GM23248 (cell line): Measurements from ENCODE around the gene KCNQ5. TPM values are rescaled to one million over a fixed set of nuclear protein-coding genes. Genes with fewer than 3 reads are reported as not detected.

Experiments
- DNase-seq: peaks from one replicate; pipeline ENCODE4 v3.0.0-alpha.2; 2015
- H2AFZ ChIP-seq: fragments of 200-600 bp; sonication (generic); 2 replicates; pipeline ENCODE4 v1.6.1; 2016; ENCODE audit warnings: antibody characterized with exemption
- H3F3A ChIP-seq: fragments of 200-600 bp; sonication (generic); 2 replicates; pipeline ENCODE4 v1.6.1; 2016; ENCODE audit warnings: mild to moderate bottlenecking, antibody characterized with exemption, mixed run types; ENCODE audit not compliant: insufficient read depth
- H3K27ac ChIP-seq: fragments of 200-600 bp; sonication (generic); 2 replicates; pipeline ENCODE4 v1.5.1; 2016; ENCODE audit warnings: mild to moderate bottlenecking
- H3K27me3 ChIP-seq: fragments of 200-600 bp; sonication (generic); replicated peaks from 2 replicates; pipeline ENCODE4 v1.6.1; 2016; ENCODE audit warnings: mild to moderate bottlenecking; ENCODE audit not compliant: insufficient read depth
- H3K36me3 ChIP-seq: fragments of 200-600 bp; sonication (generic); 2 replicates; pipeline ENCODE4 v1.6.1; 2016; ENCODE audit warnings: low read depth, mild to moderate bottlenecking
- H3K4me1 ChIP-seq: fragments of 200-600 bp; sonication (generic); 2 replicates; pipeline ENCODE4 v1.6.1; 2016; ENCODE audit warnings: mild to moderate bottlenecking; ENCODE audit not compliant: insufficient read depth
- H3K4me2 ChIP-seq: fragments of 200-600 bp; sonication (generic); one replicate; pipeline ENCODE4 v1.6.1; 2016; ENCODE audit warnings: mild to moderate bottlenecking; ENCODE audit not compliant: unreplicated experiment
- H3K4me3 ChIP-seq: fragments of 200-600 bp; sonication (generic); 2 replicates; pipeline ENCODE4 v1.5.1; 2016; ENCODE audit warnings: mild to moderate bottlenecking
- H3K79me2 ChIP-seq: fragments of 200-600 bp; sonication (generic); 2 replicates; pipeline ENCODE4 v1.6.1; 2016; ENCODE audit warnings: mild to moderate bottlenecking; ENCODE audit not compliant: insufficient read depth
- H3K9ac ChIP-seq: fragments of 200-600 bp; sonication (generic); 2 replicates; pipeline ENCODE4 v1.6.1; 2016; ENCODE audit warnings: mild to moderate bottlenecking
- H3K9me2 ChIP-seq: fragments of 200-600 bp; sonication (generic); 2 replicates; pipeline ENCODE4 v1.6.1; 2016; ENCODE audit warnings: mixed run types, mild to moderate bottlenecking, moderate library complexity; ENCODE audit not compliant: insufficient read depth
- H3K9me3 ChIP-seq: fragments of 200-600 bp; sonication (generic); one replicate; pipeline ENCODE4 v1.6.1; 2017; ENCODE audit warnings: low read depth
- H4K20me1 ChIP-seq: fragments of 200-600 bp; sonication (generic); 2 replicates; pipeline ENCODE4 v1.6.0; 2016; ENCODE audit not compliant: insufficient read depth
- EZH2 ChIP-seq: fragments of 200-600 bp; sonication (generic); IDR thresholded peaks from 2 replicates; pipeline ENCODE4 v1.6.1; 2018; ENCODE audit warnings: antibody characterized with exemption, mild to moderate bottlenecking; ENCODE audit not compliant: insufficient read depth, poor library complexity, severe bottlenecking
- EZH2phosphoT487 ChIP-seq: fragments of 200-600 bp; sonication (generic); IDR thresholded peaks from 2 replicates; pipeline ENCODE4 v1.6.1; 2018; ENCODE audit warnings: antibody characterized with exemption, moderate library complexity, mild to moderate bottlenecking, low read depth; ENCODE audit not compliant: insufficient read depth
- WGBS, 2 experiments: methylation state at CpG; one replicate each; pipeline ENCODE4 v1.1.6; 2015 to 2017; ENCODE audit warnings: low lambda C conversion rate in 2 of 2, low coverage in 1 of 2; ENCODE audit errors: missing lambda C conversion rate in 2 of 2; 5-methylcytosine and 5-hydroxymethylcytosine counted together
- in situ Hi-C: fragments of 300-500 bp; cut with MboI; formaldehyde crosslinking; loops from 2 replicates; pipeline ENCODE4 v1.15.0; 2020
- polyA plus RNA-seq: library from polyadenylated mRNA; unstranded; fragments of >200 nt; fragmentation: Nextera tagmentation; extraction: Ambion mirVana; gene quantifications from 2 replicates; pipeline ENCODE4 v1.2.1, GENCODE V29; 2016
- total RNA-seq: library from RNA; depleted of rRNA; stranded (reverse); fragments of >200 nt; shearing (Covaris generic); gene quantifications from 2 replicates; pipeline ENCODE4 v1.2.3, GENCODE V29; 2014

KCNQ5 gene
- total and polyA plus RNA-seq, 2 experiments from 2014 or later = 5.7 to 10.8 TPM

GRCh38 chr6:72941263-72941662 lies 319.4 kb downstream of the KCNQ5 start:
- H3K4me3 ChIP-seq = no peak overlapping the region
- no peak overlapping the region for H3K9ac ChIP-seq
- WGBS, 2 experiments = 73% methylated on average over 1 of the region's 1 CpG; no CpG with 5 or more reads in 1 of the 2 experiments
- no peak overlapping the region for H2AFZ ChIP-seq
- no peaks in the 10 kb centered on the region for H3K79me2 ChIP-seq
- no peaks in the 10 kb centered on the region for H3K27me3 ChIP-seq
- H3K4me2 ChIP-seq = no peak overlapping the region
- no peak overlapping the region for H3K27ac ChIP-seq
- no peaks in the 10 kb centered on the region for H4K20me1 ChIP-seq
- in situ Hi-C loops = no loop called here
- TF ChIP-seq EZH2 (no peak), EZH2phosphoT487 (no peak)
- no peaks in the 10 kb centered on the region for H3K9me3 ChIP-seq
- no peaks in the 10 kb centered on the region for H3K36me3 ChIP-seq
- H3F3A ChIP-seq = peaks cover 13% of the 10 kb centered on the region; the same call in 1 of the 2 replicates
- no peak for DNase-seq
- no peaks in the 10 kb centered on the region for H3K9me2 ChIP-seq
- peaks cover 4% of the 10 kb centered on the region; the same call in 1 of the 2 replicates for H3K4me1 ChIP-seq

GRCh38 chr6:72941751-72942150 lies 319.9 kb downstream of the KCNQ5 start:
- Histone ChIP-seq H3K9me2 (no peaks in the 10 kb centered on the region), H3K27ac (no peak overlapping the region), H3K36me3 (no peaks in the 10 kb centered on the region), H3K9ac (no peak overlapping the region), H3F3A (peaks cover 18% of the 10 kb centered on the region; the same call in 1 of the 2 replicates), H3K4me2 (no peak overlapping the region), H3K4me1 (peaks cover 8% of the 10 kb centered on the region), H3K27me3 (no peaks in the 10 kb centered on the region), H2AFZ (no peak overlapping the region), H3K4me3 (no peak overlapping the region), H4K20me1 (no peaks in the 10 kb centered on the region), H3K9me3 (no peaks in the 10 kb centered on the region), H3K79me2 (no peaks in the 10 kb centered on the region)
- WGBS, 2 experiments = 82 to 90% methylated on average over 1 of the region's 1 CpG
- DNase-seq = no peak
- in situ Hi-C loops = no loop called here
- no peak for TF ChIP-seq EZH2phosphoT487
- TF ChIP-seq EZH2 = no peak

GRCh38 chr6:72943699-72944098 lies 321.8 kb downstream of the KCNQ5 start:
- DNase-seq = no peak
- no peaks in the 10 kb centered on the region for H3K27me3 ChIP-seq
- no peak overlapping the region for H2AFZ ChIP-seq
- peaks cover 15% of the 10 kb centered on the region for H3K4me1 ChIP-seq
- no peak overlapping the region for H3K4me3 ChIP-seq
- no peaks in the 10 kb centered on the region for H3K79me2 ChIP-seq
- TF ChIP-seq EZH2phosphoT487 = no peak
- no peak for TF ChIP-seq EZH2
- no peak overlapping the region for H3K4me2 ChIP-seq
- no peak overlapping the region for H3K9ac ChIP-seq
- in situ Hi-C loops = no loop called here
- no peaks in the 10 kb centered on the region for H4K20me1 ChIP-seq
- H3K9me2 ChIP-seq = no peaks in the 10 kb centered on the region
- 91 to 94% methylated on average over 1 of the region's 1 CpG for WGBS, 2 experiments
- peaks cover 33% of the 10 kb centered on the region; the same call in 1 of the 2 replicates for H3F3A ChIP-seq
- H3K27ac ChIP-seq = no peak overlapping the region
- no peaks in the 10 kb centered on the region for H3K9me3 ChIP-seq
- no peaks in the 10 kb centered on the region for H3K36me3 ChIP-seq

- WGBS, 2 experiments = 88 to 90% methylated on average over 2 of the region's 2 CpGs
- TF ChIP-seq EZH2 = no peak
- TF ChIP-seq EZH2phosphoT487 = no peak
- no peak overlapping the region for H3K9ac ChIP-seq
- no peaks in the 10 kb centered on the region for H3K9me3 ChIP-seq
- H3K4me2 ChIP-seq = no peak overlapping the region
- no peak for DNase-seq
- H3K4me1 ChIP-seq = peaks cover 15% of the 10 kb centered on the region
- in situ Hi-C loops = no loop called here
- H3K27me3 ChIP-seq = no peaks in the 10 kb centered on the region
- no peaks in the 10 kb centered on the region for H4K20me1 ChIP-seq
- no peak overlapping the region for H2AFZ ChIP-seq
- peaks cover 31% of the 10 kb centered on the region; the same call in 1 of the 2 replicates for H3F3A ChIP-seq
- H3K9me2 ChIP-seq = no peaks in the 10 kb centered on the region
- no peak overlapping the region for H3K4me3 ChIP-seq
- no peak overlapping the region for H3K27ac ChIP-seq
- H3K79me2 ChIP-seq = no peaks in the 10 kb centered on the region
- no peaks in the 10 kb centered on the region for H3K36me3 ChIP-seq
Measured at GRCh38 chr6:72944660-72945059, 322.8 kb downstream of the KCNQ5 start.
